Measurements from ENCODE around the gene RAB24.
"Not testable (repeated sequence)": the region's sequence is repeated elsewhere in the genome, so short reads cannot be mapped to it uniquely, and the experiment has no call there.

RAB24 gene

GRCh38 chr5:177290816-177291596, 12.5 kb downstream of the RAB24 start:
- DNase-seq = no peak

- DNase-seq = no peak
These were observed 15.3 kb downstream of the RAB24 start for GRCh38 chr5:177288191-177288590.

GRCh38 chr5:177276886-177277285, 26.6 kb downstream of the RAB24 start:
- DNase-seq = no peak

DNA sequence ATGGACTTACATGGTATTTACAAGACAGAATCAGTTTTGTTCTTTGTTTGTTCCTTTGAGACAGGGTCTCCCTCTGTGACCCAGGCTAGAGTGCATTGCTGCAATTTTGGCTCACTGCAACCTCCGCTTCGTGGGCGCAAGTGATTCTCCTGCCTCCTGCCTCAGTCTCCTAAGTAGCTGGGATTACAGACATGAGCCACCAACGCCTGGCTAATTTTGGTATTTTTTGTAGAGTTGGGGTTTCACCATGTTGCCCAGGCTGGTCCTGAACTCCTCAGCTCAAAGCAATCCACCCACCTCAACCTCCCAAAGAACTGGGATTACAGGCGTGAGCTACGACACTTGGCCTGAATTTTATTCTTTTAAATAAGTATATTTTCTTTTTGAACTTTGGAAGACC, 27.6 kb downstream of the RAB24 start:
- DNase-seq = no peak

DNA sequence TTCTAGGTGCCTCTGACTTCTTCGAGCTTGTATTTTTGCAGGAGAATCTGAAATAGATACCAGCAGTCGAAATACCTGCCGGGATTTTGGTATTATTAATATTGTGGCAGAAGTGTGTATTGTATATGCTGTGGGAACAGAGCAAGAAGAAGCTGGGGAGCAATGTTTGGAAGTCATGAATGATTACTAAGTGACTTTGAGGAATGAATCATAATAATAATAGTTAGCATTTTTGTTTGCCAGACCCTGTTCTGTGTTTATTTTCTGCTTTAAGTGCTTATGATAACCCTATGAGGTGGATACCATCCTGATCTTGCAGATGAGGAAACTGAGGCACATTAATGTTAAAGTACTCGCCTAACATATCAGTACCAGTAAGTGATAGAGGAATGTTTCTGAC, 32.4 kb downstream of the RAB24 start:
- DNase-seq = no peak

- DNase-seq = no peak
These were observed 32.9 kb downstream of the RAB24 start for GRCh38 chr5:177270653-177271052.

DNA sequence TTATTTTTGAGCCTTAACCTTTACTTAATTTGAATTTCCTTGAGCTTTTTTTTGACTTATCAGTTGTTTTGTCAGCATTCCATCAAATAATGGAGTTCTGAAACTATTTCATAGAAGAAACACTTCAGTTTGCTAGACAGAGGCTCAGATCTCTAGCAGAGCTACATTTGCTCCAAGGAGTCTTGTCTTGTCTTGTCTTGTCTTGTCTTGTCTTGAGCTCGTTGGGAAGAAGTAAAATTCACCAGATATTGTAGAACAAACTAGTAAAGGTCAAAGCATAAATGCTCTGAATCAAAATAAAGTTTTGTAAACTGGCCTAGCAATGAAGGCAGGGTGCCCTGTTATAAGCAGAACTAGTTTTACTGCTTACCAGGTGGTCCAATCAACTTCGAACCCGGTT, 33.5 kb downstream of the RAB24 start:
- no peak for DNase-seq

- DNase-seq = no peak
These were observed 34.2 kb downstream of the RAB24 start for GRCh38 chr5:177269232-177269895.

DNA sequence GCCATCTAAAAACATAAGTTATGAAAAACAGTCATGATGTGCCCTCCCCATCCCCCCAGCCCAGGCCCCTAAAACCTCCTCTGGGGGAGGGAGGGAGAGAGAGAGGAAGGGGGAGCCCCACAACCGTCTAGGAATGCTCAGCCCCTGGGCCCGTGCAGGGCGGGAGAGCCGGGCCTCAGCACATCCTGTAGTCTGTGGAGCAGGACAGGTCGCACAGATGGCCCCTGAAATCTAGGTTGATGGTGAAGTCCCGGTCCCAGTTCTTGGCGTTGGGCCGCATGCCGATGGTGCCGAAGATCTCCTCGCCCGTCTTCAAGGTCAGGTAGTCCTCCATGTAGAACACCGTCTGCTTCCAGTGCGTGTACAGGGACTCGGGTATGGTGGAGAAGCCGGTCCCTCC, 38.1 kb downstream of the RAB24 start:
- no peak for DNase-seq

GRCh38 chr5:177264178-177264577, 39.3 kb downstream of the RAB24 start:
- DNase-seq = no peak

GRCh38 chr5:177261510-177261909, 42.0 kb downstream of the RAB24 start:
- no peak for DNase-seq

DNA sequence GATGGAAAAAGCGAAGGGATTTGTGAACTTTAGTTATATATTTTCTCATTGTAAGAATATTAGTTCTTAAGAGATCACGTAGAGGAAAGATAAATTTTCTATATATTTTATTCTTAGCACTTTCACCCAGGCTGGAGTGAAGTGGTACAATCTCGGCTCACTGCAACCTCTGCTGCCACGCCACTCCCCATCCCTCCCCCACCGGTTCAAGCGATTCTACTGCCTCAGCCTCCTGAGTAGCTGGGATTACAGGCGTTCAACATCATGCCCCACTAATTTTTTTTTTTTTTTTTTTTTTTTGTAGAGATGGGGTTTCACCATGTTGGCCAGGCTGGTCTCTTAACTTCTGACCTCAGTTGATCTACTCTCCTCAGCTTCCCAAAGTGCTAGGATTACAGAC, 42.6 kb downstream of the RAB24 start:
- DNase-seq = no peak

GRCh38 chr5:177258711-177259110, 44.8 kb downstream of the RAB24 start:
- not testable (repeated sequence) for DNase-seq

- DNase-seq = no peak
These were observed 47.2 kb downstream of the RAB24 start for GRCh38 chr5:177256296-177256695.

- DNase-seq = no peak
These were observed 50.3 kb downstream of the RAB24 start for GRCh38 chr5:177253252-177253651.

Data from NCI-H1105 treated with DMSO at 0.1 percent for 48 hours (cell line).